Measurements from ENCODE around the gene TFAM. TPM values are rescaled to one million over a fixed set of nuclear protein-coding genes. Genes with fewer than 3 reads are reported as not detected.

TFAM gene
- total RNA-seq, 1 donor, result 26.3 TPM

DNA sequence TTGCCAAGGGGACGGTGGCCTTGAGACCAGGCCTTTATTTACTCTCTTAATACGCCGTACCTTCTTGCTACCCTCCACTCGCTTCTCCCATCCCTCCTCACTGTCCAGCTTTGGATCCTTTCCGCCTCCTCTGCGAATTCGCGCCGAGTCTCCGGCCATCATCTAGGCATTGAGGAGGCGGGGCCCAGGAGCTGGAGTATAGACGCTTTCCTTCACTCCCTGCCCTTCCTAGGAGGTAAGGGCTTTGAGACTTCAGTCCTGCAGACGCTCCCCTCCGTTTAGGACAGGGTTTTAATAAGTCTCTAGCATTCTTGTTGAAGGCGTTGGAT lies 538 bp downstream of the TFAM start:
- H3K4me3 ChIP-seq (ENCODE audit: low read depth, low read length), result peak overlapping the region; percentile 95
- TF ChIP-seq, protein P1, sequence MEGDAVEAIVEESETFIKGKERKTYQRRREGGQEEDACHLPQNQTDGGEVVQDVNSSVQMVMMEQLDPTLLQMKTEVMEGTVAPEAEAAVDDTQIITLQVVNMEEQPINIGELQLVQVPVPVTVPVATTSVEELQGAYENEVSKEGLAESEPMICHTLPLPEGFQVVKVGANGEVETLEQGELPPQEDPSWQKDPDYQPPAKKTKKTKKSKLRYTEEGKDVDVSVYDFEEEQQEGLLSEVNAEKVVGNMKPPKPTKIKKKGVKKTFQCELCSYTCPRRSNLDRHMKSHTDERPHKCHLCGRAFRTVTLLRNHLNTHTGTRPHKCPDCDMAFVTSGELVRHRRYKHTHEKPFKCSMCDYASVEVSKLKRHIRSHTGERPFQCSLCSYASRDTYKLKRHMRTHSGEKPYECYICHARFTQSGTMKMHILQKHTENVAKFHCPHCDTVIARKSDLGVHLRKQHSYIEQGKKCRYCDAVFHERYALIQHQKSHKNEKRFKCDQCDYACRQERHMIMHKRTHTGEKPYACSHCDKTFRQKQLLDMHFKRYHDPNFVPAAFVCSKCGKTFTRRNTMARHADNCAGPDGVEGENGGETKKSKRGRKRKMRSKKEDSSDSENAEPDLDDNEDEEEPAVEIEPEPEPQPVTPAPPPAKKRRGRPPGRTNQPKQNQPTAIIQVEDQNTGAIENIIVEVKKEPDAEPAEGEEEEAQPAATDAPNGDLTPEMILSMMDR (IDR thresholded peaks at IDR 0.05; ENCODE audit: insufficient read depth, low read depth, low read length), result no peak
- DNase-seq (ENCODE audit: low read depth), result peak; percentile 28

DNA sequence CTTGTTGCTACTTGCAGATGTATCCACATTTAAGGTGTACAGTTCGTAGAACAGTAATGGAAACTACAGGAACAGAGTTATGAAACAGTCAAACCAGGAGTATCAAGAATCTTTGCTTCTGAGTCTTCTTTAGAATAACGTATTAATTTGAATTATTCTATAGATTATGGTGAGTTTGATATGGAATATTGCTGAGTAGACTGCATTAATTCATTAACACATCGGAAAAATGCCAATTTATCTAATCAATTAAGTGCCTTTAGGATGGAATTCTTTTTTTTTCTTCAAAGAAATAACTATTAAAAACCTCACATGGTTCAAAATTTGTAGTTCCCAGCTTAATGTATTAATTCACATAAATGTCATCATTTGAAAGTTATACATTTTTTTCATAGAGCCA lies 3.8 kb downstream of the TFAM start:
- TF ChIP-seq, protein P1 (IDR thresholded peaks at IDR 0.05; ENCODE audit: insufficient read depth, low read depth, low read length), result no peak
- DNase-seq (ENCODE audit: low read depth), result no peak
- no peak overlapping the region for H3K4me3 ChIP-seq (ENCODE audit: low read depth, low read length)

DNA sequence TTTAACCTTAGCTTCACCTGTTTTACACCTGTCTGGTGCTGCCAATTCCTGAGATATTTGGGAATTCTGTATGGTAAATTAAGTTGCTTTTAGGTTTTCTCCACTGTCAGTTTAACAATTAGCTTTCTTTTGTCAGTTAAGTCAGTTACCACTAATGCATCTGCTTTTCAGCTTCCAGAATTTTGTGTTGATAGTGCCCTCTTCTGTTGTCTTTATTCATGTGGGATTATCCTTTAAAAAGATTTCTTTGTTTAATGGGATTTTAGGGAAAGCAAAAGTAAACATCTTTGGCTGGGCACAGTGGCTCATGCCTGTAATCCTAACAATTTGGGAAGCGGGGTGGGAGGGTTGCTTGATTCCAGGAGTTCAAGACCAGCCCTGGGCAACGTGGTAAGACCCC lies 8.1 kb downstream of the TFAM start:
- TF ChIP-seq, protein P1 (IDR thresholded peaks at IDR 0.05; ENCODE audit: insufficient read depth, low read depth, low read length), result no peak
- peak; percentile 42 for DNase-seq (ENCODE audit: low read depth)

DNA sequence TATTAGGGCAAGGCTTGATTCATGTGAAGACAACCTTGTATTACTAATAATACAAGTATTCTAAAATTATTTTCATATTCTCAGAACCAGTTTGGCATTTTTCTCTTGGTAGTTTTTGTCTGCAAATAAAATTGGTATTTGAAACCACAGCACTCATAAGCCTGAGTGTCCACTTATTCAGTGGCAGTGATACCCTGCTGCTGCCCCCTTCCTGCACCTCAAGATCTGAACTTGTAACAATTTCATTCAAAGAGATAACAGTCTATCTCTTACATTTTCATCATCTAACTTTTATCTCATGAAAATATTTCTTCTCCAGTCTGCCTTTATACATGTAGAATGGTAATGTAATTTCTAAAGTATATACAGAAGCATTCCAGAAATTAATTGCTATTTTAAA lies 9.3 kb downstream of the TFAM start:
- DNase-seq (ENCODE audit: low read depth), result no peak
- no peak overlapping the region for H3K4me3 ChIP-seq (ENCODE audit: low read depth, low read length)
- TF ChIP-seq, protein P1 (IDR thresholded peaks at IDR 0.05; ENCODE audit: insufficient read depth, low read depth, low read length), result no peak

More for the DNA sequence above, 8.1 kb downstream of the TFAM start:
- H3K4me3 ChIP-seq (ENCODE audit: low read depth, low read length), result no peak overlapping the region

DNA sequence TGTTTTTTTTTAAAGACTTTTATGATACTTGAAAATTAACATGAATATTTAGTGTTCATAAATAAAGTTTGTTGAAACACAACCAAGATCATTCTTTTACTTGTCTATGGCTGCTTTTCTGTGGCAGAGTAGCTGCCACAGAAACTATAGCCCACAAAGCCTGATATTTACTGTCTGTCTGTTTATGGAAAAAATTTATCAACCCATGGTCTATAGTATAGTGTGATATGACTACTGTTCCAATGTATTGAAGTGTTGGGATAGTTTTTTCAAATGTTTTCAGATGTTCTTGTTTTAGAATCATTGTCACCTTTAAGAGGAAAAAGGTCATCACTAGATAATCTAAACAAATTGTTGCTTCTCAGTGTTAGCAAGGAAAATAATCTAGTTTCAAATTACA lies 10.8 kb downstream of the TFAM start:
- DNase-seq (ENCODE audit: low read depth), result no peak
- TF ChIP-seq, protein P1 (IDR thresholded peaks at IDR 0.05; ENCODE audit: insufficient read depth, low read depth, low read length), result no peak

DNA sequence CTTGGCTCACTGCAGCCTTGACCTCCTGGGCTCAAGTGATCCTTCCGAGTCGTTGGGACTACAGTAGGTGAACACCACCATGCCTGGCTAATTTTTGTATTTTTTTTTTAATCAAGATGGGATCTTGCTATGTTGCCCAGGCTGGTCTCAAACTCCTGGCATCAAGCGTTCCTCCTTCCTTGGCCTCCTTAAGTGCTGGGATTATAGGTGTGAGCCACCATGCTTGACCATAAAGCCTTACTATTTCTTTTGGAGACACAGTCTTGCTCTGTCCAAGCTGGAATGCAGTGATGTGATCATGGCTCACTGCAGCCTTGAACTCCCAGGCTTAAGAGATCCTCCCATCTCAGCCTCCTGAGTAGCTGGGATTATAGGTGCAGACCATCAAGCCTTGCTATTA lies 12.6 kb downstream of the TFAM start:
- no peak overlapping the region for H3K4me3 ChIP-seq (ENCODE audit: low read depth, low read length)
- TF ChIP-seq, protein P1 (IDR thresholded peaks at IDR 0.05; ENCODE audit: insufficient read depth, low read depth, low read length), result no peak
- DNase-seq (ENCODE audit: low read depth), result no peak

More for the DNA sequence above, 10.8 kb downstream of the TFAM start:
- H3K4me3 ChIP-seq (ENCODE audit: low read depth, low read length), result no peak overlapping the region

DNA sequence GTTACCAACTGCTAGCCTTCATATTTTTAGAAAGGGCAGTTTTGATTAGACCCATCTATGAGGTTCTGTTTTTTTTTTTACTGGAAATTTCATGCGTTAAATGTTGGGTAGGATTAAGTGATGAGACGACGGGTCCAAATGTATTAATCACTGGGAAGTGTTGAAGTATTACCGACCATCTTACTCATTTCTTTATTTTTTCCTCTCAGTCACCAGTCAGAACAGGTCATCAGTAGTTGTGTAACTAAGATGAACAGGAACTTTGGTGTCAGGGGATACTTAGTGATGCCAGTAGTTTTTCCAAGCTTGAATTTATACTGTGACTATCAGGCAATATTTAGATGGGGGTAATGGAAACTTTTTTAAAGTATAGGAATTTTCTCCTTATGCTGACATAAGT lies 14.2 kb downstream of the TFAM start:
- TF ChIP-seq, protein P1 (IDR thresholded peaks at IDR 0.05; ENCODE audit: insufficient read depth, low read depth, low read length), result no peak
- no peak for DNase-seq (ENCODE audit: low read depth)
- no peak overlapping the region for H3K4me3 ChIP-seq (ENCODE audit: low read depth, low read length)
